Memory B cell (primary cell): ENCODE results near the gene TIAM2.

Experiments used
- ATAC-seq: fragments of 150-1000 bp; cut with Tn5 transposase; 2 replicates; pipeline ENCODE4 v1.10.0; 2021; ENCODE audit warnings: low read depth, mild to moderate bottlenecking, moderate library complexity
- DNase-seq, 2 donors: peaks; one replicate each; pipeline ENCODE4 v3.0.0; 2022; ENCODE audit warnings: low spot score in 2 of 2
- H3K27ac Mint-ChIP-seq: one replicate; pipeline ENCODE4 v1.8.0; 2022; ENCODE audit warnings: mild to moderate bottlenecking, moderate library complexity, mixed read lengths
- H3K27me3 Mint-ChIP-seq: one replicate; pipeline ENCODE4 v1.8.0; 2022; ENCODE audit warnings: mixed read lengths
- H3K36me3 Mint-ChIP-seq: one replicate; pipeline ENCODE4 v1.8.0; 2022; ENCODE audit warnings: mild to moderate bottlenecking, mixed read lengths
- H3K4me1 Mint-ChIP-seq: one replicate; pipeline ENCODE4 v1.8.0; 2022; ENCODE audit warnings: mixed read lengths
- H3K4me3 Mint-ChIP-seq: one replicate; pipeline ENCODE4 v1.8.0; 2022; ENCODE audit warnings: mild to moderate bottlenecking, moderate library complexity, mixed read lengths
- H3K9me3 Mint-ChIP-seq: one replicate; pipeline ENCODE4 v1.8.0; 2022; ENCODE audit warnings: mixed read lengths

TIAM2 gene

DNA sequence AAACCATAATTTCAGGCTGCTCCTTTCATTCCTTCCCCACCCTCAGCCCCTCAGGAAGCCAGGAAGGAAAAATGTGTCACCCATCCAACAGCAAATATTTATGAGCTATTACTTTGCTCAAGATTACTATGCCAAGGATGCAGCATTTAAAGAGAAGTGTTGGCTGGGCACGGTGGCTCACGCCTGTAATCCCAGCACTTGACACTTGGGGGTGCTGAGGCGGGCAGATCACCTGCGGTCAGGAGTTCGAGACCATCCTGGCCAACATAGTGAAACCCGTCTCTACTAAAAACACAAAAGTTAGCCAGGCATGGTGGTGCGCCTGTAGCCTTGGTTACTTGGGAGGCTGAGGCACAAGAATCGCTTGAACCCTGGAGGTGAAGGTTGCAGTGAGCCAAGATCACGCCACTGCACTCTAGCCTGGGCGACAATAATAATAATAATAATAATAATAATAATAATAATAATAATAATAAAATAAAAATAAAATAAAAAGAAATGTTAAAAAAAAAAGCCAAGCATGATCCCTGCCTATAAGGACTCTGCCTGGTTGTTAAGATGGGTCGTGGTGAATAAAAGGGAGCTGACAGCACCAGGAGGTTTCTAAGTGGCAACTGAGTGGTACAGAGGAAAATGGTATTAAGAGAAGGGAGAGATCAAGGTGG lies 20.5 kb upstream of the TIAM2 start:
- Mint-ChIP-seq H3K27ac (no peak overlapping the region), H3K9me3 (peaks cover 2% of the 10 kb centered on the region)
- ATAC-seq, result no peak

GRCh38 chr6:154977588-154977987 lies 17.5 kb upstream of the TIAM2 start:
- no peaks in the 10 kb centered on the region for H3K27me3 Mint-ChIP-seq
- ATAC-seq (no peak), DNase-seq (no peak)
- no peaks in the 10 kb centered on the region for H3K36me3 Mint-ChIP-seq
- H3K4me3 Mint-ChIP-seq, result no peak overlapping the region
- H3K27ac Mint-ChIP-seq, result no peak overlapping the region
- H3K4me1 Mint-ChIP-seq, result peaks cover 9% of the 10 kb centered on the region
- H3K9me3 Mint-ChIP-seq, result peaks cover 3% of the 10 kb centered on the region

More for the DNA sequence above, 20.5 kb upstream of the TIAM2 start:
- DNase-seq, result no peak
- Mint-ChIP-seq H3K4me1 (no peaks in the 10 kb centered on the region), H3K27me3 (no peaks in the 10 kb centered on the region), H3K36me3 (no peaks in the 10 kb centered on the region), H3K4me3 (no peak overlapping the region)

- H3K27ac Mint-ChIP-seq, result peak overlapping the region; percentile 11
- no peak for ATAC-seq
- H3K9me3 Mint-ChIP-seq, result peaks cover 3% of the 10 kb centered on the region
- no peak for DNase-seq
- H3K4me1 Mint-ChIP-seq, result peaks cover 9% of the 10 kb centered on the region
- no peak overlapping the region for H3K4me3 Mint-ChIP-seq
- H3K36me3 Mint-ChIP-seq, result no peaks in the 10 kb centered on the region
- H3K27me3 Mint-ChIP-seq, result no peaks in the 10 kb centered on the region
Measured at GRCh38 chr6:154980273-154981078, 14.6 kb upstream of the TIAM2 start.

DNA sequence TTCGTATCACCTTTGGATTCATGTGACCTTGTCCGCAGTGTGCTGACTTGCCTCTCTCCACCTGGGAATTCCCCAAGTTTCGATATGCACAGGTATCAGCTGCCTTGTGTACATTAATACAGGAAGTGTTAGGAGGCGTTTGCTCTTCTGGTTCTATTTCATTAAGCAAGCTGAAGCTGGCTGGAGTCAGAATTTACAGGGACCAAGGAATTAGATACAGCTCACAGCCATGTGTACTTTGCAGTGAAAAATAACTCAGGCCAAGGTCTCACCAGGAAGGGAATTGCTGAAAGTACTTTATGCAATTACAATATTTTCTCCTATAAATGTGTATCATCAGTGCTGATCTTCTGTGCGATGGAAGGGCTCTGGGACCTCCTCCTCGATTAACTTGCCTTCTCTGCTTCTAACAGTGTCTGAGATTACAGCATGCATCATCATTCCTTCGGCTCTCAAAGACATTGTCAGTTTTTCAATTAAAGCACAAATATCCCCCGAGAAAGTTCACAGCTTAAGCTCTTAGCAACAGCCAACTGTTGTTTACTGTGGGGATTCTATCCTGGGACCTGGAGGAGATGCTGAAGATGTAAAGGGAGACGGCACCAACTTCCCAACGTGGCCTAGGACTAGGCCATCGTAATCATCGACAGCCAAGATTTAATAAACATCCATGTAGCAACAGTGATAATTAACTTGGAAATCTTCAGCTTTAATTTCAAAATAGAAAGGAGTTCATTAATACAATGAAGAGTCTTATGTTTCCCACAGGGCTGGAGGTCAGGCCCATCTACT lies 13.8 kb upstream of the TIAM2 start:
- H3K36me3 Mint-ChIP-seq, result no peaks in the 10 kb centered on the region
- H3K4me3 Mint-ChIP-seq, result no peak overlapping the region
- H3K9me3 Mint-ChIP-seq, result peaks cover 3% of the 10 kb centered on the region
- peak overlapping the region; percentile 11 for H3K27ac Mint-ChIP-seq
- DNase-seq (no peak), ATAC-seq (peak; percentile 75)
- peaks cover 9% of the 10 kb centered on the region for H3K4me1 Mint-ChIP-seq
- no peaks in the 10 kb centered on the region for H3K27me3 Mint-ChIP-seq

GRCh38 chr6:154984146-154984545 lies 11.0 kb upstream of the TIAM2 start:
- H3K27ac Mint-ChIP-seq, result no peak overlapping the region
- no peaks in the 10 kb centered on the region for H3K36me3 Mint-ChIP-seq
- no peak overlapping the region for H3K4me3 Mint-ChIP-seq
- ATAC-seq (no peak), DNase-seq (no peak)
- H3K4me1 Mint-ChIP-seq, result peaks cover 9% of the 10 kb centered on the region
- H3K9me3 Mint-ChIP-seq, result peaks cover 3% of the 10 kb centered on the region
- H3K27me3 Mint-ChIP-seq, result no peaks in the 10 kb centered on the region

- H3K36me3 Mint-ChIP-seq, result no peaks in the 10 kb centered on the region
- H3K4me1 Mint-ChIP-seq, result no peaks in the 10 kb centered on the region
- no peaks in the 10 kb centered on the region for H3K27me3 Mint-ChIP-seq
- H3K9me3 Mint-ChIP-seq, result peaks cover 2% of the 10 kb centered on the region
- no peak overlapping the region for H3K27ac Mint-ChIP-seq
- H3K4me3 Mint-ChIP-seq, result no peak overlapping the region
- ATAC-seq, result no peak
- DNase-seq, result no peak
Measured at GRCh38 chr6:154986787-154987235, 8.3 kb upstream of the TIAM2 start.

DNA sequence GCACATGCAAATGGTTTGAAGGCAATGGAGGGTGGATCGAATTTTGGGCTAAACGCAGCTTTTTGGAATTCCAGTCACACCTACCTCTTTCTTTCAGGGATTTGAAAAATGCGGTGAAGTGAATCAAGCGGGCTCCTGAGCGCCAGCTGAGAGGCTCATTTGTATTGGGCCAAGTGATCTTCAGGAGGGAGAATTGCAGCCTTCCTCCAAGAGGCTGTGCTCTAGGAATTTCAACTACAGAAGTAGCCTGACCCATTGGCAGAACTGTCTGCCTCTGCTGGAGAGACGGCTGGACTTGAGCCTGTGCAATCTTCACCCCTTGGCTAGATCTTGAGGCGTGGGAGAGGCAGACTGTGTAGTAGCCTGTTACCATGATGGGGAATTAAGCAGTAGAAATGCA lies 5.7 kb upstream of the TIAM2 start:
- ATAC-seq (no peak), DNase-seq (no peak)
- Mint-ChIP-seq H3K27ac (no peak overlapping the region), H3K4me3 (no peak overlapping the region), H3K4me1 (no peaks in the 10 kb centered on the region), H3K27me3 (peaks cover 1% of the 10 kb centered on the region), H3K36me3 (no peaks in the 10 kb centered on the region), H3K9me3 (peaks cover 2% of the 10 kb centered on the region)

DNA sequence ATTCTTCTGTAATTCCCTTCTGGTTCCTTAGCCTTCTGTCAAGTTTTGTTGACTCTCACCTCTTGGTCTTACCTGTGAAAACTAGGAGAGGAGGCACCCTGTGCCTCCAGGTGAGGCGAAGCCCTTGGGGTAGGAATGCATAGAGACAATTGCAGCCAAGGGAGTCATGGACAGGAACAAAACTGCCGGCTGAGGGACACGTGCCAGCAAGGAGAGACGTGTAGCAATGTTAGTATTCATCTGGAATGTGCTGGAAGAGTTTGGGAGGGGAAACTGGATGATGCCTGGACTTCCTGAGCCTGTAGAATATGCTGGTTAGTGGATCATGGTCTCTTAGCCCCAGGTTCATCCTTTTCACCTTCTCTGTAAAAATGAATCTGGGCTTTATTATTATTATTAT lies 3.9 kb upstream of the TIAM2 start:
- Mint-ChIP-seq H3K9me3 (peaks cover 2% of the 10 kb centered on the region), H3K4me1 (no peaks in the 10 kb centered on the region), H3K36me3 (no peaks in the 10 kb centered on the region), H3K4me3 (no peak overlapping the region), H3K27ac (no peak overlapping the region), H3K27me3 (peaks cover 1% of the 10 kb centered on the region)
- DNase-seq, result no peak
- no peak for ATAC-seq

- ATAC-seq, result no peak
- peaks cover 2% of the 10 kb centered on the region for H3K9me3 Mint-ChIP-seq
- peaks cover 12% of the 10 kb centered on the region for H3K27me3 Mint-ChIP-seq
Measured at GRCh38 chr6:154993026-154993425, 2.1 kb upstream of the TIAM2 start.

GRCh38 chr6:154993710-154994109 lies 1.4 kb upstream of the TIAM2 start:
- Mint-ChIP-seq H3K36me3 (no peaks in the 10 kb centered on the region), H3K4me3 (no peak overlapping the region), H3K9me3 (no peaks in the 10 kb centered on the region), H3K4me1 (peaks cover 2% of the 10 kb centered on the region), H3K27ac (no peak overlapping the region), H3K27me3 (peaks cover 15% of the 10 kb centered on the region)
- ATAC-seq (no peak), DNase-seq (no peak)

More at GRCh38 chr6:154993026-154993425, 2.1 kb upstream of the TIAM2 start:
- H3K27ac Mint-ChIP-seq, result no peak overlapping the region
- DNase-seq, result no peak
- peaks cover 2% of the 10 kb centered on the region for H3K4me1 Mint-ChIP-seq
- H3K4me3 Mint-ChIP-seq, result no peak overlapping the region
- H3K36me3 Mint-ChIP-seq, result no peaks in the 10 kb centered on the region

DNA sequence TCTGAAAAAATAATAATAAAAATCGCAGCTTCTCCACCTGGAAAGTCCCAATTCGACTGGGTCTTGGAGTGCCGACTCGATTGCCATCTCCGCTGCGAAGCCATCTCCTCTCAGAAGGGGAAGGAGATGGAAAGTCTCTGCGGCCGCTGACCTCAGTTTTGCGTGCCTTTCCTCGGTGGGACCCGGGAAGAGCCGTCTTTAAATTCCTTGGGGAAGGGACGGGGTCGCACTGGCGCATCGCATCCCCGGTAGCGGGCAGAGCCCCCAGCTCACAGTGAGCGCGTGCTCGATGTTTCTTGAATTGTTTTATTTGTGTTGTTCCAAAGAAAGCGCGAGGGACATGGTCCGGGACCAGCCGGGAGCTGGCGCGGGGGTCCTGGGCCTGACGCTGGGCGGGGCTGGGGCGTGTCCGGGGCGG lies 270 bp upstream of the TIAM2 start:
- Mint-ChIP-seq H3K9me3 (no peaks in the 10 kb centered on the region), H3K27ac (no peak overlapping the region), H3K36me3 (no peaks in the 10 kb centered on the region), H3K27me3 (peaks cover 17% of the 10 kb centered on the region), H3K4me3 (peak overlapping the region; percentile 47), H3K4me1 (peaks cover 2% of the 10 kb centered on the region)
- DNase-seq (no peak), ATAC-seq (no peak)

DNA sequence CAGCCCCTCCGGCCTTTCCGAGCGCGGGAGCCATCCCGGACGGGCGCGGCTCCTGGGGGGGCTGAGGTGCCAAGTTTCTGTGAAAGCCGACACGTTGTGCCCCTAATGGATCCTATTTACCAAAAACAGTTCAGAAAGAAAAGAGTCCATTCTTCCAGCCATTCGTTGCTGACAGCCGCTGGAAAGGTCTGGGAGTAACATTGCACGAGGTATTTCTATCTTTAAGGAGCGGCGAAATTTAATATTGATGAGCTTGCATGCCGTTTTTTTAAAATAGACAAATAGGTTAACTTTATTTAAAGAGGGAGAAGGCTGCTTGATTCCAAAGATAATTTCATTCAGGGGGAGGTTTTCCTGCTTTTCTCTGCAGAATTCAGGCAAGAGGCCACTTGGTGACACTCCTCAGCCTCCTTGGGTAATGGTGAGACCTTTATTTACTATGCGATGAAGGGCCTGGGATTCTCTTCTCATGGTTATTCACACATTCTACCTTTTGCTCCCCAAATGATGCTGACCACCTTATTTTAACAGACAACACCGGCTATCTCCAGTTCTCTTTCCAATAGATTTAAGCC lies 988 bp downstream of the TIAM2 start:
- peaks cover 17% of the 10 kb centered on the region for H3K27me3 Mint-ChIP-seq
- H3K4me1 Mint-ChIP-seq, result peaks cover 2% of the 10 kb centered on the region
- no peak overlapping the region for H3K27ac Mint-ChIP-seq
- H3K4me3 Mint-ChIP-seq, result peak overlapping the region; percentile 22
- DNase-seq, result no peak
- H3K9me3 Mint-ChIP-seq, result no peaks in the 10 kb centered on the region
- no peaks in the 10 kb centered on the region for H3K36me3 Mint-ChIP-seq
- no peak for ATAC-seq

- no peak for ATAC-seq
- Mint-ChIP-seq H3K4me3 (no peak overlapping the region), H3K27me3 (peaks cover 17% of the 10 kb centered on the region), H3K36me3 (no peaks in the 10 kb centered on the region), H3K4me1 (peaks cover 2% of the 10 kb centered on the region), H3K9me3 (no peaks in the 10 kb centered on the region), H3K27ac (no peak overlapping the region)
- DNase-seq, result no peak
Measured at GRCh38 chr6:154996841-154997311, 1.8 kb downstream of the TIAM2 start.

GRCh38 chr6:154998855-154999254 lies 3.7 kb downstream of the TIAM2 start:
- Mint-ChIP-seq H3K4me1 (peaks cover 2% of the 10 kb centered on the region), H3K9me3 (no peaks in the 10 kb centered on the region), H3K27ac (no peak overlapping the region), H3K36me3 (no peaks in the 10 kb centered on the region), H3K4me3 (no peak overlapping the region), H3K27me3 (peaks cover 16% of the 10 kb centered on the region)
- ATAC-seq (no peak), DNase-seq (no peak)
